Left forelimb (tissue), 1 donor: Measurements from ENCODE around the gene SIX4.

ENCODE experiments used
- DNase-seq: peaks from one replicate; pipeline ENCODE4 v3.0.0-alpha.2; 2018; ENCODE audit warnings: low spot score

Gene SIX4

DNA sequence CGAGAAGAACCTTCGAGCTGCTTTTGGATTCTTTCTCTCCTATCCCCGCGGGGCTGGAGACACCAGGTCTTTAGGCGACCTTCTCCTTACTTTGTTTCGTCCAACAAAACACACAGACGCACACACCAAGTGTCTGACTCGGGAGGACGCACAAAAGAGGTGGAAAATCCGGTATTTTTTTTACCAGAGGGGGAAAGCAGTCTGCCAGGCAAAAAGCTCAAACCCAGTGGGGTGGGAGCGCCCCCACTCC is 2.1 kb downstream of the SIX4 start:
- peak; percentile 71 for DNase-seq

DNA sequence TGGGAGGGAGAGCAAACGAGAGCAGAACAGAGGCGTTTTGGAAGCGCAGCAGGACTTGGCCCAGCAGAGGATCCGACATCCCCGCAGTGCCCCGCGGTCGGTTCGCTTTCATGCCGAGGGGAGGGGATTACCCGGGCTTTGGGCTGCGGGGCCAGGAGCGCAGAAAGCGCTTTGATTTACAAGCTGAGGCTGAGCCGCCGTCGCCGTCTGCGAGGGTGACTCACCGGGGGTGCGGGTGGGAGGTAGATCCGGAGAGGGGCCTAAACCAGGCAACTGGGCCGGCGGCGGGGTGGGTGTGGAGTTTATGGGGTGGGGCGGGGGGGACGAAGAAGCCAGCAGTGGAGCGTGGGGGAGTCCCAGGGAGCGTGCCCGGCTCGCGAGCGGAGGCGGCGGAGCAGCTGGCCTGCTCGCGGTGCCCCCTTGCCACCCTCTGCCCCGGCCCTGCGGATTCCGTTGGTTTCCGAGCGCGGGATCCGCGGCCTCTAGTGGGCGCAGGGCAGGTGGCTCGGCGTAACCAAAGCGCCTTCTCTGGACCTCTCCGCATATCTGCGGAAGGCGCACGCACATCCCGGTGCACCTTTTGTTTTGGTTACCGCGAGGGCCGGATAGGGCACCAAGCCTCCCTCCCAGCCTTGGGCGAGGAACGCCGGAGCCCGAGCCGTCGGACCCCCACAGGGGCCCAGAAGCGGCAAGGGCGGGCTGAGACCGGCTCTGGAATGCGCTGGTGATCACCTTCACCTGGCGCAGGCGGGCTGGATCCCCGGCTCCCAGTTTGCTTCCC is 2.6 kb downstream of the SIX4 start:
- DNase-seq: peak; percentile 75

DNA sequence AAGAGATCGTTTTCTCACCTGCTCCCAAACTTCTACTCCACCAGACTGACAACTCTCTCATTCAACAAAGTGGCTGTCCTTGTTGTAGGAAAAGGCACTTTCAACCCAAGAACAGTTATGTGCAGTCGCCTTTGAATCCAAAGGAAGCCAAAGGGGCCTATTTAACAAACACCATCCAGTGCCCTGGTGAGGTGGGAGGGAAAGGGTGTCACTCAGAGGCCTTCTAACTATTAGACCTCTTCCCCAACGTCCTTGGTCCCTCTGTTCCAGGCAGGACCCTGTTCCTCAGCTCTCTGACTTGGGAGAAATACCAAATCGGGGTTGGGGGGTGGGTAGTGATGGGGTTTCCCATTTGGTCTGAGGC is 3.2 kb downstream of the SIX4 start:
- DNase-seq: no peak

DNA sequence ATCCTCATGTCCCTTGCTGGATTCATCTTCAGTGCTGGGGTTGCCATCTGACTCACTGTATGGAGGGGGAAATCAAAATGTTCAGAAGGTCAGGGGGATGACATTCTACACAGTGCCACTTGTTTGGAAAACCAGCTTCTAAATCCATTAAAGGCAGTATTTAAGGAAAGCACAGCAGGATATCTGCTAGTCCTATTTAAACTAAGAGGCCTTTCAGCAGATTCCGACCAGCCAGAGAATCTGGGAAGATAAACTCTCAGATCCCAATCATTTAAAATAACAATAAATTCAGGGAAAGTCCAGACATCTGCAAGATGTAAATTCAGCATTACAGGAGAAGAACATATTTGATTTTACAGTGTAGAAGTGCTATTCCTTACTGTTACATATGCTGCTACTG is 3.8 kb downstream of the SIX4 start:
- no peak for DNase-seq

DNA sequence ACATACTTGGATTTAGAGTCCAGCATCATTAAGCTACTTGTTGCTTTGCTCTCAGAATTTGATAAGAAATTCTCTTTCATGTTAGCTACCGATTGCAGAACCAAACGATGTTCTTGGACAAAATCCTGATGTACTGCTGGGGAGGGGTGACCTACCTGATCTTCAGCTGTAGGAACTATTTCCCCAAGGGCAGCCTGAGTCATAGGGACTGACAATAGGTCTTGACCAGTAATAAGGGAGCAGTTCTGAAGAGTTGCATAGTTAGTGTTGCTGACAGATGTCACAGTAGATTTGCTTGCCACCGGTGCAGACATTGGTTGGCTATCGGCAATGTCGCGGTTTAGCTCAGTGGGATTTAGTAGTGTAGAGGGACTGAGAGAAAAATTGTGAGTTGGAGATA is 10.6 kb downstream of the SIX4 start:
- no peak for DNase-seq

DNA sequence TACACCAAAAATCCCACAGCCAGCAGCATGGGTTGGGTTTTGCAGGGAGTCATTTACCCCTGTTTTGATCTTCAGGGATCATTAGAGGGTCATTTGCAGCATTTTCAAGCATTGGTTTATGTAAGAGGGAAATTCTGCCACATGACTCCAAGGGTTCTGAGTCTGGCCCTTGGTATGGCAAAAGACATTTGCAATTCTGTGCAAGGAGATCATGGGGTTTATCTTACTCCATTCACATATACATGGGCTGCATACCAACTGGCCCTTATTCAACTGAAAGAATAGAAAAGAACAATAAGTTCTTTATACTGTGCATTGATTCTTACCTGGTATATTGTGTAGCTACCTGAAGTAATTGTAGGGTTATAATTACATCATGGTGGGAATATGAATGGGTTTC is 13.7 kb downstream of the SIX4 start:
- DNase-seq: no peak

DNA sequence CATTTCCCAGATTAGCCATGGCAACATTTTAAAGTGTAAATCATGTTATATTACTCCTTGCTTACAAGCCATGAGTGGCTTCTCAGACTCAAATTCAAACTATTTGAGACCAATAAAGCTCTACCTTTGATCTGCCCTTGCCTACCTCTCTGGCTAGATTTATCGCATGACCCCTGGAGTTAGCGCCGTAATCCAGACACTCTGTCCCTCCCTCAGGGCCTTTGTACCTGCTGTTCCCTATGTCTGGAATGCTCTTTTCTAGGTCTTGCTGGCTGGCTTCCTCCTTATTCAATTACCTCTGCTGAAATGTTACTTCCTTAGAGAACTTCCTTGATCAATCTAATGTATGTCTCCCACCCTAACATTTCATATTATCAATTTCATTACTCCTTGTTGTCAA is 16.3 kb downstream of the SIX4 start:
- DNase-seq: no peak

DNA sequence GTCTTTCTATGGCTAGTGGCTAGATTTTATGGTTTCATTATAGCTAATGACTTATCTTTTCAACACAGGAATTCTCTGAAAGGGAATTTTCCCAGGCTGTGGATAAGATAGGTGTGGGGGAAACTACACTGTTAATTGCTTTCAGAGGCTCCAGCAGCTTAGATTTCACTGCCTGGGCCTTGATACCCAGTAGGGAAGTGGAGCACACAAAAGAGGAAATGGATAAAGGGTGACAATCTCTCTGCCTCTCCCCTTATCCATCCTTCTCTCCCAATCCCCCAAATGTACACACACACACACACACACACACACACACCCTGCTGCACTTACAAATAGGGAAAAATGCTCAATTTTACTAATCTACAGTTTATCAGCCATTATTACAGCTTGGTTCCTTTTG is 19.1 kb downstream of the SIX4 start:
- no peak for DNase-seq

DNA sequence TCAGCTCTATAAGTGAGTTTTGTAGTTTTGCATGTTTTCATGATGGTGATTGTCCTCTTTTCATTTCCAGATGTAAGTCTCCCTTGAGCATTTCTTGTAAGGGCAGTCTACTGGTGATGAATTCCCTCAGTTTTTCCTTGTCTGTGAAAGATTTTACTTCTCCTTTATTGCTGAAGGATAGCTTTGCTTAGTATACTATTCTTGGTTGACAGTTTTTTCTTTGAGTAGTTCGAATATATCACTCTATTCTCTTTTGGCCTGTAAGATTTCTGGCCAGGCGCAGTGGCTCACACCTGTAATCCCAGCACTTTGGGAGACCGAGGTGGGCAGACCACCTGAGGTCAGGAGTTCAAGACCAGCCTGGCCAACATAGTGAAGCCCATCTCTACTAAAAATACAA is 23.6 kb downstream of the SIX4 start:
- DNase-seq: no peak

DNA sequence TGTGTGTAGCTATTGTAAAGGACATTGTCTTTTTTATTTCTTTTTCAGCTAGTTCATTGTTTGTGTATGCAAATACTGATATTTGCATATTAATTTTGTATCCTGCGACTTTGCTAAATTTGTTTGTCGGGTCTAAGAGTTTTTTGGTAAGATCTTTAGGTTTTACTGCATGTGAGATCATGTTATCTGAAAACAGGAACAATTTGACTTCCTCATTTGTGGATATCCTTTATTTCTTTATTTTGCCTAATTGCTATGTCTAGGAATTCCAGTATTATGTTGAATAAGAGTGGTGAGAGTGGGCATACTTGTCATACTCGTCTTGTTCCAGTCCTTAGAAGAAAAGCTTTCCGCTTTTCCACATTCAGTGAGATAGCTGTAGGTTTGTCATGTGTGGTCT is 28.8 kb downstream of the SIX4 start:
- DNase-seq: no peak

DNA sequence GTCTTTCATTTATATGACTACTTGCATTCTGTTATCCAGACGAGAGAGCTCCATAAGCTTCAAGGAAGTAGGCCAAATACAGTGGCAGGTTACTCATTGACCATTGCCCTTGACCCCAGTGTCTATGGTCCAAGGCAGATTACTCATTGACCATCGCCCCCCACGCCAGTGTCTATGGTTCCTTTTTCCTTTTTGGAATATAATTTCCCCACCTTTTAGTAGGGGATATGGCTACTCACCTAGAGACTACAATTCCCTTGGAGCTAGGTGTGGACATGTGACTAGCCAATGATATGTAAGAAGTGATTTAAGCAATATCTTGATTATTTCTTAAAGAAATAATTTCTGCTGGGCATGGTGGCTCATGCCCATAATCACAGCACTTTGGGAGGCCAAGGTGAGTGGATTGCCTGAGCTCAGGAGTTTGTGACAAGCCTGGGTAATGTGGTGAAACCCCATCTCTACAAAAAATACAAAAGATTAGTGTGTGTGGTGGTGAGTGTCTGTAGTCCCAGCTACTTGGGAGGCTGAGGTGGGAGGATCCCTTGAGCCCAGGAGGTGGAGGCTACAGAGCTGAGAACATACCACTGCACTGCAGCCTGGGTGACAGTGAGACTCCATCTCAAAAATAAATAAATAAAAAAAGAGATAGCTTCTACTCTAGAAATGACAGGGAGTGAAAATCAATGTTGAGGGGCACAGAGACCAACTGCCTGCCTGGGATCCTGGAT is 32.6 kb downstream of the SIX4 start:
- no peak for DNase-seq

DNA sequence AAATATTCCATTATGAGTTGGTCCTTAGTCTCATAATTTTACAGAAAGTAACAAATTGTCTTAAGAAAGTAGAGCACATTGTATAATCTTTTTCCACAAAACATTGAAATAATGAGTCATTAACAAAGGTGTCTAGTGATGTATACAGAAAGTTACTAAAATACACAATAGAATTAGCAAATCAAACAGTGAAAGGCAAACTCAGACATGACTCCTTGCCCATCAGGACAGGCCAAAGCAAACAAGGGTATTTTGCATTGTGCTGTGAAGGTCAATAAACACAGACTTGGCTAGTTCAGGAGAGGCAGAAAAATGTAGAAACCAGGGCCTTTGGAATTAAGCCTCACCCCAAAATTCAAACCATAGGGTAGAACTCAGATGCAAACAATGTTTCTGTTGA is 37.3 kb downstream of the SIX4 start:
- DNase-seq: no peak

DNA sequence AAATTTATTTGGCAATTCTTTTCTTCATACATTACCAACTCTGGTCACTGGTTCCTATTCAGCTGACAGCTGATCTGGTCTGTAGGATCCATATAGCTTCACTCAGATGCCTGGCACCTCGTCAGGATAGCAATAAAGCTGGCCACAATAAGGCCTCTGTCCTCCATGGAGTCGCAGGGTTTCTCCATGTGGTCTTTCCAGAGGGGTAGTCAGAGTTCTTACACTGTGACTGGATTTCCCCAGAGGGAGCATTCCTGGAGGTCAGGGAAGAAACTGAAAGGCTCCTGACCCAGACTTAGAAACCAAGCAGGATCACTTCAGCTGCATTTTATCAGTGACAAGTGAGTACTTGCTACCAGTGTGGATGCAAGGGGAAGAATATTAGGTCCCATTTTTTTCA is 39.9 kb downstream of the SIX4 start:
- no peak for DNase-seq

DNA sequence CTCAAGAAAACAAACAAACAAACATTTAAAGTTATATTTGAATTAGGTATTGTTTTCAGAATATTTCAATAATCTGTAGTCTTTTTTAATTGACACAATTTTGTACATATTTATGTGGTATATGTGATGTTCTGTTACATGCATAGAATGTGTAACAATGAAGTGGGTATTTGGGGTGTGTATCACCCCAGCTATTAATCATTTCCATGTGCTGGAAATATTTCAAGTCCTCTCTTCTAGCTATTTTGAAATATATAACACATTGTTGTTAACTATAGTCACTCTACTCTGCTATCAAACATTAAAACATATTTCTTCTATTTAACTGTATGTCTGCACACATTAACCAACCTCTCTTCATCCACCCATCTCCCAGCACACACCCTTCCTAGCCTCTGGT is 42.9 kb downstream of the SIX4 start:
- no peak for DNase-seq

DNA sequence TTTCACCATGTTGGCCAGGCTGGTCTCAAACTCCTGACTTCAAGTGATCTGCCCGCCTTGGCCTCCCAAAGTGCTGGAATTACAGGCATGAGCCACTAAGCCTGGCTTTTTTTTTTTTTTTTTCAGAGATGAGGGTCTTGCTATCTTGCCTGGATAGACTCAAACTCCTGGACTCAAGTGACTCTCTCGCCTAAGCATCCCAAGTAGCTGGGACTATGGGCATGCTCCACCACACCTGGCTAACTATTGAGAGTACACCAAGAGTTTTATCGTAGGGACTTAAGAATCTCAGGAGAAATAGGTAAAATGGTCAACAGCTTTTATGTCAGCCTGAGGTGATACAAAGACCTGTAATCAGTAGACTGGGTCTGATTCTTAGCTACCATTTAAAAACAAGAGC is 43.6 kb downstream of the SIX4 start:
- no peak for DNase-seq

DNA sequence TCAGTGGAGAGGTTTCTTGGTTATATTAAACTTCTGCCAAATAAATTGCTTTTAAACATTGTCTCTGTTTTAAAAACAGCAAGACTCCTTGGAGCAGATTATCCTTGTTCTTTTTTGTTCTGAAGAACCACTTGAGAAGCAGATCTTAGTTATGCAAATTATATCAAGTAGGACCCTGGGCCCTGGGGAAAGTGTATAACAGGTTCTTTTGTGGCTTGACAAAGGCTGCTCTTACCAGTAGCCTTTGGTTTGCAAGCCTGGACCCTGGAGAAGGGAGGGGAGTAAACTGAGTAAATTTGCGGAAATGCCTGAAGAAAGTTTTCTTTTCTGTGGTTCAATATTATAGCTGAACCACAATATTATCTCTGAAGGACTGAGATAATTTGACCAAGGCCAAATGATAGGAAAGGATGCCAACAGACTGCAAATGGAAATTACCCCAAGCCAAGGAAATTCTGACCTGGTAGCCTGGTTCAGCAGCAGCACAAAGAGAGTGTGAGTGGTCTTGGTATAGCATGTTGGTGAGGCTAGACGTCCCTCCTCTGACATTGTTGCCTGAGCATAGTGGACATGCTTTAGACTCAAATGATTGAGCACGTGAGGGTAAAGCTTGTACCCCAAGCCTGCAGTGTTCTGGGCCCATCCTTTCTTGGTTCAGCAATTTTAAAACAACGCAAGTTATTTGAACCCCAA is 44.4 kb downstream of the SIX4 start:
- DNase-seq: no peak

DNA sequence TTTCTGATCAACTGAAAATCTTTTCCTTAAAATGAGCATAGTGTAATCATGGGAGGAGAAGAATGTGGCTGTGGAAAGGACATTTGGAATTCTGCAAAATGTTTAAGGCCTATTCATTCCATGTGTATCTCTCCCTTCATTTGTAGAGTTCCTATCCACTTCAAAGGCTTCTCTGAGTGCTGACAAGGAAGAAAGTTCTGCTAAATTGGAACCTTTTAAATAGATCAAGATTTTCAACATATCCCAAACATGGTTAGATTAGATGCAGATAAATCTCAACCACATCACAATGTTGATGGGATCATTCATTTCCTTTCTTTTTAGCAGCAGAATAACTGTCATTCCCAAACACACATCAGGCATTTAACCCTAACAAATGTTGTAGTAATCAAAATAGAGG is 46.5 kb downstream of the SIX4 start:
- DNase-seq: no peak

DNA sequence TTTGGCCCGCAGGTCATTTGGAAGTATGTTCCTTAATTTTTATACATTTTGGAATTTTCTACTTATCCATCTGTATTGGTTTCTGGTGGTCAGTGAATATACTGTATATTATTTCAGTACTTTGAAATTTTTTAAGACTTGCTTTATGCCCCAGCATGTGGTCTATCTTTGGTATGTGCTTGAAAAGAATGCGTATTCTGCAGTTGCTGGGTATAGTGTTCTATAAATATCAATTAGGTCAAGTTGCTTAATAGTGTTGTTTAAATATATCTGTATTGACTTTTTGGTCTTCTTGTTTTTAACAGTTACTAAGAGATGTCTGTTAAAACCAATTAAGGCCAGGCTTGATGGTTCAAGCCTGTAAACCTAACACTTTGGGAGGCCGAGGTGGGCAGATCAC is 53.2 kb downstream of the SIX4 start:
- DNase-seq: no peak

DNA sequence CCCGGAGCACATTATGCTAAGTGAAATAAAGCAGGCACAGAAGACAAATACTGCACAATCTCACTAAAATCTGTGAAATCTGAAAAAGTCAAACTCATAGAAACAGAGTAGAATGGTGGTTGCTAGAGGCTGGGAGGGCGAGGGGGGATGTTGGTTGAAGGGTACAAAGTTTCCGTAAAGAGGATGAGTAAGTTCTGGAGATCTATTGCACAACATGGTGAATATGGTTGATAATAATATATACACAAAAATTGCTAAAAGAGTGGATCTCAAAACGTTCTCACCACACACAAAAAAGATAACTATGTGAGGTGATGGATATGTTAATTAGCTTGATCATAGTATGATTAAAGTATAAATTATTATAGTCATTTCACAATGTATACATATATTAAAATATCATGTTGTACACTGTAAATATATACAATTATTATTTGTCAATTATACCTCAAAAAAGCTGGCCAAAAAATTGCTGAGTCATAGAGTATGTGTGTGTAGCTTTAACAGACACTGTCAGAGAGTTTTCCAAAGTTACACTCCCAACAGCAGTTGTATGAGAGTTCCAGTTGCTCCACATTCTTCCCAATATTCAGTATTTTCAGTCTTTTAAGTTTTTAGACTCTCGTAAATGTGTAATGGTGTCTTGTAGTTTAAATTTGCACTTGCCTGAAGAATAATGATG is 55.6 kb downstream of the SIX4 start:
- no peak for DNase-seq

DNA sequence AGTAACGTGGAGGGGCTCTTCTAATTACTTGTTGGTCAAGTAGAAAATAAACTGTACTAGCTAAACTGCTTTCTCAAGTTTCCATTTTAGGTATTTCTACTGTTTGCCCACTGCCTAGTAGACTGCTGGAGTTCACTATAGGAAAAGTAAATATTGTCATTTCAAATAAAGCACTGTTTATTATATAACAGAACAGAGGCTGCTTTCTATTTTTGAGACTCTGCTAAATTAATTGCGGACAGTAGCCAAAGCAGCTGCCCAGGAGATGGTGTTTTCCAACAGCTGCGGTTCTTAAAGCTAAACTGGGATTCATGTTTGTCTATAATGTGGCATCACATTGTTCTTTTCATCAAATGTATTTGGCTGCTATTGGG is 59.0 kb downstream of the SIX4 start:
- DNase-seq: no peak

DNA sequence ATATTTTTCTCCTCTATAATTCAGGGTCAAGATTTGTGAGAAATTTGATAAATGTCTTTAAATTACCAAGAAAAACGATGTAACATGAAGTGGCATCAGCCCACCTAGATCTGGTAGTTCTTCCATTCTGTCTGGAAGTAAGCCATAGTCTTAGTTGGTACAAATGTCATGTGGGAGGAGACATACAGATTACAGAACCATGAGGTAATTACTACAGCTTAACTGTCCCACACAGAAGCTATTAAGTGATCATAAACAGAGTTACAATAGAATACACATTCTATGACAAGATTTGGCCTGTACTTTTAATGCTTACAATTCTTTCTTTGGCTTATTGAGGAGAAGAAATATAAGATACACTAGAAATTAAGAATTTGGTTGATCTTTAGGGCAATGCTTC is 61.2 kb downstream of the SIX4 start:
- DNase-seq: no peak

DNA sequence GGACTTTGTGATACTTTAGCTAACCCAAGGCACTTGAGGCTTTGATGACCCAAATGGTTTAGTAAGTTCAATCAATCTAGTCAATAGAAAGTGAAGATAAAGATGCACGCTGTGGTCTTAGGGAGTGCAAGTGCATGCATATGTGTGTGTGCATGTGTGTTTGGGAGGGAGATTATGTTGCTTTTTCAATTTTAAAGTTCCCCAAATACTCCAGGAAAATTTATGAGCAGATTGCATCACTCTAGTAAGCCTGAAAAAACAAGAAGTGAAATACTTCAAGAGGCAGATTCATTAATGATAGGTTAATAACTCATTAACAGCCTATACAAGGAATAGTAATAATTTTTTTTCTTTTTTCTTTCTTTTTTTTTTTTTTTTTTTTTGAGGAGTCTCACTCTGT is 62.4 kb downstream of the SIX4 start:
- DNase-seq: no peak
